Measurements from ENCODE around the gene FADS3.

GRCh38 chr11:61827571-61828378 lies 63.6 kb downstream of the FADS3 start, which contains the start of gene FADS2:
- TF ChIP-seq POLR2A (IDR thresholded peaks at IDR 0.05; ENCODE audit: low read depth, low read length) (peak; percentile 67; the same call in 1 of the 2 replicates), POLR2AphosphoS5 (IDR thresholded peaks at IDR 0.05; ENCODE audit: low read depth, low read length) (peak; percentile 80)

Measured in GM12892 (cell line).